ENCODE measurements around the gene CEP112. TPM values are rescaled to one million over a fixed set of nuclear protein-coding genes. Genes with fewer than 3 reads are reported as not detected.
A peak's percentile ranks its signal among the peaks of the same experiment; 100 is the strongest.
"Not testable (repeated sequence)": the region's sequence is repeated elsewhere in the genome, so short reads cannot be mapped to it uniquely, and the experiment has no call there.

CEP112 gene
- total RNA-seq, 2 donors from 2014 or later = 5.9 to 6.2 TPM

DNA sequence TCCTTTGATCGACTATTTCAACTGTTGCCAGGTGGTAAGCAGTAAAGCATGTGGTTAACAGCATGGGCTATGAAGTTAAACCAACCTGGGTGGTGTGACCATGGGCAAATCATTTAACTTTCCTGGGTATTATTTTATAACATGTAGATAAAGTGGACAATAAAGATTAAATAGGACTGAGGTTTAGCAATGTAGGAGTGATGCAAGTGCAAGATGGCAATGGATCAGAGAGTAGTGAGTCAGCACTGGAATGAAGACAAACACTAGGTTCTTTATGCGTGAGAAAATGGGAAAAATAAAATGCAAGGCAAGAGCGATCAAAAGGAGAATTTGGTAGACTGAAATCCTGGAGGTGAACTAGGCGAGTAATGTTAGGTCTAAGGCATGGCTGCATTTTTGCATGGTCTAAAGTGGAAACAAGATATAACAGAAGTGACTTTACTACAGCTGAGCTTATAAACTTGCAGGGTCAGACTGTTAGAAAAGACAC is 408.0 kb downstream of the CEP112 start:
- H3K4me1 ChIP-seq = no peaks in the 10 kb centered on the region
- H3K4me3 ChIP-seq = no peak overlapping the region
- H3K27ac ChIP-seq = peak overlapping the region; percentile 45
- H3K9ac ChIP-seq (ENCODE audit: low read depth in 2 of 2, low read length in 2 of 2) = peak overlapping the region in 1 of 2 donors; percentile 34
- DNase-seq = peak; percentile 68
- no peaks in the 10 kb centered on the region for H3K36me3 ChIP-seq
- no peaks in the 10 kb centered on the region for H3K27me3 ChIP-seq
- H3K9me3 ChIP-seq = no peaks in the 10 kb centered on the region
- intact Hi-C loops (cut with DNase I) = no loop called here
- TF ChIP-seq, protein P1, sequence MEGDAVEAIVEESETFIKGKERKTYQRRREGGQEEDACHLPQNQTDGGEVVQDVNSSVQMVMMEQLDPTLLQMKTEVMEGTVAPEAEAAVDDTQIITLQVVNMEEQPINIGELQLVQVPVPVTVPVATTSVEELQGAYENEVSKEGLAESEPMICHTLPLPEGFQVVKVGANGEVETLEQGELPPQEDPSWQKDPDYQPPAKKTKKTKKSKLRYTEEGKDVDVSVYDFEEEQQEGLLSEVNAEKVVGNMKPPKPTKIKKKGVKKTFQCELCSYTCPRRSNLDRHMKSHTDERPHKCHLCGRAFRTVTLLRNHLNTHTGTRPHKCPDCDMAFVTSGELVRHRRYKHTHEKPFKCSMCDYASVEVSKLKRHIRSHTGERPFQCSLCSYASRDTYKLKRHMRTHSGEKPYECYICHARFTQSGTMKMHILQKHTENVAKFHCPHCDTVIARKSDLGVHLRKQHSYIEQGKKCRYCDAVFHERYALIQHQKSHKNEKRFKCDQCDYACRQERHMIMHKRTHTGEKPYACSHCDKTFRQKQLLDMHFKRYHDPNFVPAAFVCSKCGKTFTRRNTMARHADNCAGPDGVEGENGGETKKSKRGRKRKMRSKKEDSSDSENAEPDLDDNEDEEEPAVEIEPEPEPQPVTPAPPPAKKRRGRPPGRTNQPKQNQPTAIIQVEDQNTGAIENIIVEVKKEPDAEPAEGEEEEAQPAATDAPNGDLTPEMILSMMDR (IDR thresholded peaks at IDR 0.05) = no peak

DNA sequence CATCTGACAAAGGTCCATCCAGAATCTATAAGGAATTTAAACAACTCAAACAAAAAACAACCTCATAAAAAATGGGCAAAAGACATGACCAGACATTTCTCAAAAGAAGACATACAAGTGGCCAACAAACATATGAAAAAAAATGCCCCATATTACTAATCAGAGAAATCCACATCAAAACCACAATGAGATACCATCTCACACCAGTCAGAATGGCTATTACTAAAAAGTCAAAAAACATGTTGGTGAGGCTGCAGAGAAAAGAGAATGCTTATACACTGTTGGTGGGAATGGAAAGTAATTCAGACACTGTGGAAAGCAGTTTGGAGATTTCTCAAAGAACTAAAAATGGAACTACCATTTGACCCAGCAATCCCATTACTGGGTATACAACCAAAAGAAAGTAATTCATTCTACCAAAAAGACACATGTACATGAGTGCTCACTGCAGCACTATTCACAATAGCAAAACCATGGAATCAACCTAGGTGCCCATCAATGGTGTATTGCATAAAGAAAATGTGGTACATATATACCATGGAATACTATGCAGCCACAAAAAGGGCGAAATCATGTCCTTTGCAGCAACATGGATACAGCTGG is 409.7 kb downstream of the CEP112 start:
- H3K4me1 ChIP-seq; DNase-seq; H3K9ac ChIP-seq (ENCODE audit: low read depth in 2 of 2, low read length in 2 of 2); H3K9me3 ChIP-seq; intact Hi-C loops (cut with DNase I); H3K27ac ChIP-seq; H3K27me3 ChIP-seq; H3K36me3 ChIP-seq; H3K4me3 ChIP-seq: not testable (repeated sequence)

DNA sequence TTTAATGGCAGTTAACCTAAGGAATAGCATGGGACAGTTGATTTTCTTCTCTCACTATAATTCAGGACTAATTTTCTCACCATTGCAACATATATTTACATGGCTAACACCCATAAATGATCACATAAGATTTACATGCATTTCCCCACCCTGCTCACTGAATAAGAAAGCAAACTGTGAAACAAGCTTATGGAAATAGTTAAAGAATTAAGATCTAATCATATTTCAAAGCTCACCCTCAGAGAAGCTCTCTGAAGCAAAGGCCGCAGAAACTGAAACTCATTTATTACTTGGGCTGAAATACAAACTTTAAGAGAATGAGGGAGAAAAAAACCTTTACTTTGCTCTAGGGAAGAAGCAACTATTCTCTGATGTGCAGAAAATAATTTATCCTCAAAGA is 411.8 kb downstream of the CEP112 start:
- DNase-seq = no peak
- intact Hi-C loops (cut with DNase I) = no loop called here
- Histone ChIP-seq H3K9me3 (no peaks in the 10 kb centered on the region), H3K9ac (ENCODE audit: low read depth in 2 of 2, low read length in 2 of 2) (no peak overlapping the region), H3K4me1 (no peaks in the 10 kb centered on the region), H3K27me3 (no peaks in the 10 kb centered on the region), H3K4me3 (no peak overlapping the region), H3K27ac (no peak overlapping the region), H3K36me3 (no peaks in the 10 kb centered on the region)
- TF ChIP-seq, protein P1 (IDR thresholded peaks at IDR 0.05) = no peak

DNA sequence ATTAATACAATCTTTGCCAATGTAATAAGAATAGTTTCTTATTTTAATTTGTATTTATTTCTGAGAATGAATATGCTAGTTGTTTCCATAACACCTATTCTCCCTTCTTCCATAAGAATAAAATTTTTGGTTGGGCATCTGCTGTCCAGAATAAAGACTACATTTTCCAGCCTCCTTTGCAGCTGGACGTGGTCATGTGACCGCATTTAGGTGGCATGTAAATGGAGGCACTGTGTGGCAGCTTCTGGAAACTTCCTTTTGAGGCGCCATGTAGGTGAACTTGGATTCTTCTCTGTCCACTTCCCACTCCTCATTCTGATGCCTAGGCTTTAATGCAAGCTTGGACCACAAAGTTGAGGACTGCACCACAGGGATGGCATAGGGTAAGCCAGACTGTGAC is 415.0 kb downstream of the CEP112 start:
- intact Hi-C loops (cut with DNase I) = no loop called here
- no peak overlapping the region for H3K9ac ChIP-seq (ENCODE audit: low read depth in 2 of 2, low read length in 2 of 2)
- no peak overlapping the region for H3K4me3 ChIP-seq
- no peaks in the 10 kb centered on the region for H3K4me1 ChIP-seq
- H3K9me3 ChIP-seq = no peaks in the 10 kb centered on the region
- no peaks in the 10 kb centered on the region for H3K36me3 ChIP-seq
- H3K27ac ChIP-seq = no peak overlapping the region
- TF ChIP-seq, protein P1 (IDR thresholded peaks at IDR 0.05) = no peak
- no peaks in the 10 kb centered on the region for H3K27me3 ChIP-seq
- no peak for DNase-seq

GRCh38 chr17:65774787-65775186 is 417.1 kb downstream of the CEP112 start:
- no peaks in the 10 kb centered on the region for H3K4me1 ChIP-seq
- H3K36me3 ChIP-seq = no peaks in the 10 kb centered on the region
- H3K27me3 ChIP-seq = no peaks in the 10 kb centered on the region
- DNase-seq = no peak
- no peak overlapping the region for H3K27ac ChIP-seq
- no peaks in the 10 kb centered on the region for H3K9me3 ChIP-seq
- H3K9ac ChIP-seq (ENCODE audit: low read depth in 2 of 2, low read length in 2 of 2) = no peak overlapping the region
- TF ChIP-seq, protein P1 (IDR thresholded peaks at IDR 0.05) = no peak
- H3K4me3 ChIP-seq = no peak overlapping the region
- intact Hi-C loops (cut with DNase I) = no loop called here

DNA sequence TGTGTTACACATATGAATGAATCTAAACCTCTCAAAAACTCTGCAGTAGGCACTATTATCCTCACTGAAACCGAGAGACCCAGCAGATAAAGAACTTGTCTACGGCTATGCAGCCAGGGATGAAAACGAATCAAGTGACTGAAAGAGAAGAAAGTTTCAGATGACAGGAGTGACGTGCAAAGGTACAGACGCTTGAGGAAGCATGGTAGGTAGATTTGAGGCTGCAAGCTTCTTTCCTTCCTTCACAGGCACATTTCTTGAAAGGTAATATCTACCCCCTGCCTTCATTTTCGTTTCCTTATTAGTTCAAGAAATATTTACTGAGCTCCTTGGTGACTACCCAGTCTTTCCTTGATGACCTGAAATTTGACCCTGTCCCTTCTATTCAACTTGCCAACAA is 418.9 kb downstream of the CEP112 start:
- no peak for DNase-seq

More for the DNA sequence above, 418.9 kb downstream of the CEP112 start:
- H3K36me3 ChIP-seq = no peaks in the 10 kb centered on the region
- intact Hi-C loops (cut with DNase I) = no loop called here
- H3K27ac ChIP-seq = no peak overlapping the region
- no peak overlapping the region for H3K4me3 ChIP-seq
- TF ChIP-seq, protein P1 (IDR thresholded peaks at IDR 0.05) = no peak
- no peaks in the 10 kb centered on the region for H3K27me3 ChIP-seq
- no peak overlapping the region for H3K9ac ChIP-seq (ENCODE audit: low read depth in 2 of 2, low read length in 2 of 2)
- no peaks in the 10 kb centered on the region for H3K4me1 ChIP-seq
- no peaks in the 10 kb centered on the region for H3K9me3 ChIP-seq
